Transverse colon (tissue), 3 donors: Measurements from ENCODE around the gene KCTD15.

Experiments
- CTCF ChIP-seq, 5 experiments: fragments of 200-600 bp in 3 of 5; fragments of 450-650 bp in 2 of 5; sonication (generic) in 3 of 5; IDR thresholded peaks; 1 replicate in 2 of 5; 2 replicates in 3 of 5; pipeline ENCODE4 v1.5.1; 2016 to 2017; ENCODE audit warnings: antibody characterized with exemption in 5 of 5, inconsistent platforms in 3 of 5, mild to moderate bottlenecking in 2 of 5, moderate library complexity in 1 of 5
- EP300 ChIP-seq: sonication (generic); formaldehyde crosslinking; IDR thresholded peaks from one replicate; pipeline ENCODE4 v1.6.1; 2017; ENCODE audit warnings: antibody characterized with exemption, low read depth
- POLR2A ChIP-seq: fragments of 450-650 bp; IDR thresholded peaks from one replicate; pipeline ENCODE4 v1.6.1; 2016; ENCODE audit warnings: antibody characterized with exemption, mild to moderate bottlenecking, moderate library complexity

- TF ChIP-seq CTCF (IDR thresholded peaks at IDR 0.05) (no peak), EP300 (no peak), POLR2A (no peak)
Measured at GRCh38 chr19:33860312-33861090, 63.8 kb downstream of the KCTD15 start.
